Neural cell (in vitro differentiated cells): ENCODE results near the gene SLC2A6. TPM values are rescaled to one million over a fixed set of nuclear protein-coding genes. Genes with fewer than 3 reads are reported as not detected.

Experiments
- H2AFZ ChIP-seq: fragments of 200-600, 300-800 bp; sonication (generic), shearing (Covaris generic); 2 replicates; pipeline ENCODE4 v1.6.0; 2014; ENCODE audit warnings: low read depth, mild to moderate bottlenecking, antibody characterized with exemption, low read length, moderate library complexity
- H3F3A ChIP-seq: fragments of 200-600 bp; shearing (Covaris generic); 2 replicates; pipeline ENCODE4 v1.6.1; 2016; ENCODE audit warnings: mild to moderate bottlenecking, moderate library complexity, mixed read lengths, antibody characterized with exemption, low read length; ENCODE audit not compliant: insufficient read depth, poor library complexity, severe bottlenecking
- H3K27ac ChIP-seq: fragments of 200-600, 300-800 bp; sonication (generic), shearing (Covaris generic); 2 replicates; pipeline ENCODE4 v1.5.1; 2014; ENCODE audit warnings: mild to moderate bottlenecking, low read length, moderate library complexity
- H3K27me3 ChIP-seq: fragments of 300-800, 200-600 bp; sonication (generic), shearing (Covaris generic); 2 replicates; pipeline ENCODE4 v1.6.0; 2014; ENCODE audit warnings: mild to moderate bottlenecking, low read depth, low read length, moderate library complexity; ENCODE audit not compliant: insufficient read depth
- H3K36me3 ChIP-seq: fragments of 300-800, 200-600 bp; sonication (generic), shearing (Covaris generic); 2 replicates; pipeline ENCODE4 v1.5.1; 2014; ENCODE audit warnings: mild to moderate bottlenecking, antibody characterized with exemption, low read length, moderate library complexity; ENCODE audit not compliant: insufficient read depth
- H3K4me2 ChIP-seq: fragments of 300-800, 200-600 bp; sonication (generic), shearing (Covaris generic); 2 replicates; pipeline ENCODE4 v1.6.0; 2014; ENCODE audit warnings: mild to moderate bottlenecking, low read length
- H3K4me3 ChIP-seq: fragments of 300-800, 200-600 bp; sonication (generic), shearing (Covaris generic); 2 replicates; pipeline ENCODE4 v1.5.1; 2014; ENCODE audit warnings: mild to moderate bottlenecking, low read length, moderate library complexity
- H3K79me2 ChIP-seq: fragments of 200-600 bp; shearing (Covaris generic); replicated peaks from 2 replicates; pipeline ENCODE4 v1.6.0; 2014; ENCODE audit warnings: mild to moderate bottlenecking, low read length, moderate library complexity; ENCODE audit not compliant: insufficient read depth
- H3K9ac ChIP-seq: fragments of 300-800, 200-600 bp; sonication (generic), shearing (Covaris generic); 2 replicates; pipeline ENCODE4 v1.6.1; 2016; ENCODE audit warnings: mild to moderate bottlenecking, low read length, mixed read lengths
- H3K9me2 ChIP-seq: fragments of 200-600 bp; shearing (Covaris generic); 2 replicates; pipeline ENCODE4 v1.6.1; 2016; ENCODE audit warnings: mild to moderate bottlenecking, low read length, mixed read lengths; ENCODE audit not compliant: insufficient read depth
- H3K9me3 ChIP-seq: fragments of 200-600, 300-800 bp; sonication (generic), shearing (Covaris generic); 2 replicates; pipeline ENCODE4 v1.6.1; 2016; ENCODE audit warnings: mild to moderate bottlenecking, mixed run types, low read length, moderate library complexity, mixed read lengths
- H4K20me1 ChIP-seq: fragments of 200-600 bp; shearing (Covaris generic); 2 replicates; pipeline ENCODE4 v1.6.1; 2016; ENCODE audit warnings: mild to moderate bottlenecking, mixed run types; ENCODE audit not compliant: insufficient read depth
- CTCF ChIP-seq: fragments of 450-650 bp; IDR thresholded peaks from 2 replicates; pipeline ENCODE4 v1.5.1; 2014; ENCODE audit warnings: antibody characterized with exemption, mild to moderate bottlenecking, moderate library complexity; ENCODE audit not compliant: poor library complexity, severe bottlenecking
- EP300 ChIP-seq: fragments of 450-650 bp; conservative IDR thresholded peaks from 2 replicates; pipeline ENCODE4 v1.6.1; 2014; ENCODE audit warnings: antibody characterized with exemption, mild to moderate bottlenecking, moderate library complexity; ENCODE audit not compliant: poor library complexity, severe bottlenecking
- EZH2 ChIP-seq: fragments of 200-600, 300-800 bp; shearing (Covaris generic), sonication (generic); IDR thresholded peaks from 2 replicates; pipeline ENCODE4 v1.6.1; 2014; ENCODE audit warnings: antibody characterized with exemption, low read length, borderline replicate concordance, mild to moderate bottlenecking; ENCODE audit not compliant: insufficient read depth, poor library complexity, severe bottlenecking
- MXI1 ChIP-seq: fragments of 450-650 bp; conservative IDR thresholded peaks from 2 replicates; pipeline ENCODE4 v1.6.1; 2014; ENCODE audit warnings: antibody characterized with exemption, mild to moderate bottlenecking; ENCODE audit not compliant: poor library complexity, severe bottlenecking
- POLR2AphosphoS5 ChIP-seq: IDR thresholded peaks from 2 replicates; pipeline ENCODE4 v1.6.1; 2012
- RAD21 ChIP-seq: fragments of 450-650 bp; conservative IDR thresholded peaks from 2 replicates; pipeline ENCODE4 v1.6.1; 2014; ENCODE audit warnings: antibody characterized with exemption, mild to moderate bottlenecking, moderate library complexity
- REST ChIP-seq: IDR thresholded peaks from 2 replicates; pipeline ENCODE4 v1.6.1; 2012; ENCODE audit warnings: borderline replicate concordance
- SMC3 ChIP-seq: fragments of 450-650 bp; conservative IDR thresholded peaks from 2 replicates; pipeline ENCODE4 v1.6.1; 2014; ENCODE audit warnings: antibody characterized with exemption, mild to moderate bottlenecking, moderate library complexity; ENCODE audit not compliant: poor library complexity
- TAF1 ChIP-seq: IDR thresholded peaks from 2 replicates; pipeline ENCODE4 v1.6.1; 2012; ENCODE audit warnings: low read depth
- polyA plus RNA-seq: library from polyadenylated mRNA; depleted of rRNA; stranded (reverse); fragments of >200 nt; gene quantifications from 2 replicates; pipeline ENCODE4 v1.2.3, GENCODE V29; 2014

The SLC2A6 gene
- polyA plus RNA-seq, 1 donor from 2014 or later: 11.5 TPM

- H3K9me2 ChIP-seq: no peaks in the 10 kb centered on the region
Measured at GRCh38 chr9:133424187-133424586, 54.7 kb downstream of the SLC2A6 start.

GRCh38 chr9:133423216-133423615 lies 55.7 kb downstream of the SLC2A6 start:
- H3K9me2 ChIP-seq: no peaks in the 10 kb centered on the region
- no peak overlapping the region for H2AFZ ChIP-seq
- no peak overlapping the region for H3K4me2 ChIP-seq
- no peak for TF ChIP-seq RAD21
- no peak for TF ChIP-seq POLR2AphosphoS5
- no peak overlapping the region for H3K9ac ChIP-seq
- H3K36me3 ChIP-seq: no peaks in the 10 kb centered on the region
- no peaks in the 10 kb centered on the region for H3K79me2 ChIP-seq
- H3K4me3 ChIP-seq: no peak overlapping the region
- H3K9me3 ChIP-seq: peaks cover 10% of the 10 kb centered on the region
- H3F3A ChIP-seq: no peaks in the 10 kb centered on the region
- H3K27me3 ChIP-seq: peaks cover 9% of the 10 kb centered on the region
- H4K20me1 ChIP-seq: no peaks in the 10 kb centered on the region
- H3K27ac ChIP-seq: no peak overlapping the region

More at GRCh38 chr9:133424187-133424586, 54.7 kb downstream of the SLC2A6 start:
- H3K27me3 ChIP-seq: peaks cover 15% of the 10 kb centered on the region
- no peak overlapping the region for H3K27ac ChIP-seq
- no peaks in the 10 kb centered on the region for H3K79me2 ChIP-seq
- no peak for TF ChIP-seq SMC3
- H2AFZ ChIP-seq: no peak overlapping the region
- no peaks in the 10 kb centered on the region for H4K20me1 ChIP-seq
- no peak overlapping the region for H3K4me2 ChIP-seq
- no peaks in the 10 kb centered on the region for H3K36me3 ChIP-seq
- H3F3A ChIP-seq: no peaks in the 10 kb centered on the region
- H3K9ac ChIP-seq: no peak overlapping the region
- no peak overlapping the region for H3K4me3 ChIP-seq
- peaks cover 10% of the 10 kb centered on the region for H3K9me3 ChIP-seq

- Histone ChIP-seq H3K4me3 (no peak within 1 kb of the TSS), H3K4me2 (no peak within 1 kb of the TSS), H3K79me2 (peaks cover 6% of the 10 kb centered on the region), H2AFZ (no peak within 1 kb of the TSS), H3F3A (no peaks in the 10 kb centered on the region), H3K27ac (no peak within 1 kb of the TSS), H3K9ac (no peak within 1 kb of the TSS), H3K9me2 (no peaks in the 10 kb centered on the region), H4K20me1 (no peaks in the 10 kb centered on the region), H3K36me3 (no peaks in the 10 kb centered on the region), H3K9me3 (no peaks in the 10 kb centered on the region), H3K27me3 (no peaks in the 10 kb centered on the region)
- TF ChIP-seq EZH2 (no peak), MXI1 (no peak), EP300 (no peak), CTCF (no peak), TAF1 (no peak), SMC3 (no peak), POLR2AphosphoS5 (no peak), RAD21 (no peak), REST (no peak)
Measured at GRCh38 chr9:133421615-133422542, 57.0 kb downstream of the SLC2A6 start, which contains the start of gene ADAMTS13. TSS of gene ADAMTS13 (plus strand) at chr9:133422367. CDS start at chr9:133422444, 77 bp downstream.
